Right lobe of liver (tissue), 6 donors: ENCODE measurements around the gene YOD1. TPM values are rescaled to one million over a fixed set of nuclear protein-coding genes. Genes with fewer than 3 reads are reported as not detected.

Experiments
- ATAC-seq, 4 donors: fragments of 200-7000 bp; cut with Tn5 transposase; one replicate each; pipeline ENCODE4 v1.9.1; 2020; ENCODE audit warnings: mild to moderate bottlenecking in 4 of 4, moderate library complexity in 4 of 4
- DNase-seq, 3 donors: peaks; one replicate each; pipeline ENCODE4 v3.0.0-alpha.2; 2020
- H3K27ac ChIP-seq, 3 donors: fragments of 200-600 bp; one replicate each; pipeline ENCODE4 v1.8.0; 2022
- H3K27me3 ChIP-seq, 2 donors: fragments of 200-600 bp; one replicate each; pipeline ENCODE4 v1.8.0; 2022
- H3K36me3 ChIP-seq, 4 donors: fragments of 200-600 bp; sonication (generic) in 1 of 4; one replicate each; pipeline versions ENCODE4 v1.5.1 to v1.8.0; 2017 to 2022; ENCODE audit warnings: control low read depth in 1 of 4
- H3K4me1 ChIP-seq, 4 donors: fragments of 200-600 bp; sonication (generic) in 1 of 4; one replicate each; pipeline versions ENCODE4 v1.5.1 to v1.8.0; 2017 to 2022; ENCODE audit warnings: control low read depth in 1 of 4
- H3K4me3 ChIP-seq, 3 donors: fragments of 200-600 bp; one replicate each; pipeline ENCODE4 v1.8.0; 2022
- H3K9me3 ChIP-seq, 4 donors: fragments of 200-600 bp; sonication (generic) in 1 of 4; one replicate each; pipeline versions ENCODE4 v1.5.1 to v1.8.0; 2017 to 2022; ENCODE audit warnings: control low read depth in 1 of 4
- CTCF ChIP-seq, 4 donors: fragments of 200-600 bp in 3 of 4; fragments of 450-650 bp in 1 of 4; IDR thresholded peaks; one replicate each; pipeline versions ENCODE4 v1.5.1 to v1.8.0; 2016 to 2022; ENCODE audit warnings: antibody characterized with exemption in 4 of 4, mild to moderate bottlenecking in 2 of 4
- POLR2A ChIP-seq: fragments of 450-650 bp; IDR thresholded peaks from one replicate; pipeline ENCODE4 v1.6.1; 2017; ENCODE audit warnings: antibody characterized with exemption, mild to moderate bottlenecking
- WGBS: methylation state at CpG from one replicate; pipeline ENCODE4 v1.1.6; 2018; ENCODE audit warnings: low coverage, low lambda C conversion rate; ENCODE audit not compliant: insufficient coverage; ENCODE audit errors: missing lambda C conversion rate; 5-methylcytosine and 5-hydroxymethylcytosine counted together
- intact Hi-C, 2 donors: fragments of 100-400 bp; cut with DNase I; formaldehyde crosslinking; loops; one replicate each; pipeline versions ENCODE4 v1.11.2 to v1.14.1; 2022
- total RNA-seq, 6 experiments: library from RNA; depleted of rRNA in 2 of 6; stranded (reverse); fragments of >200 nt in 2 of 6; fragmentation: NEBNext Ultra II Directional in 3 of 6; extraction: Animal tissue kit (Norgen Biotek cat#: 25700) in 3 of 6; gene quantifications; one replicate each; pipeline versions ENCODE4 v1.1.0 to v1.2.4, GENCODE V29; 2016 to 2023
- donor health status: DM: no; HTN: yes; CAD: no.
- donor health status: DM: no; HTN: no; CAD: no.
- donor health status: DM: no; HTN: no; CAD: no.
- donor health status: DM: no; HTN: yes; CAD: no.
- donor health status: DM: no; HTN: yes; CAD: no.

The YOD1 gene
- total RNA-seq, 6 experiments from 2014 or later, result 3.0 to 4.8 (median 3.5) TPM

GRCh38 chr1:207079706-207080241 is 28.8 kb upstream of the YOD1 start:
- no peak for ATAC-seq
- WGBS, result 100% methylated on average over 3 of the region's 6 CpGs
- DNase-seq, result no peak

GRCh38 chr1:207078578-207079132 is 27.6 kb upstream of the YOD1 start:
- Histone ChIP-seq H3K9me3 (no peaks in the 10 kb centered on the region), H3K4me3 (no peak overlapping the region), H3K4me1 (peaks cover 0 to 19% (median 2%) of the 10 kb centered on the region in 4 donors), H3K27me3 (no peaks in the 10 kb centered on the region), H3K36me3 (no peaks in the 10 kb centered on the region), H3K27ac (peak overlapping the region in 1 of 3 donors; percentile 12)
- ATAC-seq (no peak), DNase-seq (no peak)
- TF ChIP-seq POLR2A (no peak), CTCF (IDR thresholded peaks at IDR 0.05) (no peak)
- 76% methylated on average over 8 of the region's 11 CpGs for WGBS
- intact Hi-C loops, result no loop called here

More at GRCh38 chr1:207079706-207080241, 28.8 kb upstream of the YOD1 start:
- Histone ChIP-seq H3K9me3 (no peaks in the 10 kb centered on the region), H3K4me3 (no peak overlapping the region), H3K4me1 (peaks cover 0 to 19% (median 2%) of the 10 kb centered on the region in 4 donors), H3K27ac (no peak overlapping the region), H3K36me3 (no peaks in the 10 kb centered on the region), H3K27me3 (no peaks in the 10 kb centered on the region)
- intact Hi-C loops, result no loop called here
- TF ChIP-seq POLR2A, result no peak
- no peak for TF ChIP-seq CTCF (IDR thresholded peaks at IDR 0.05)

- intact Hi-C loops, result no loop called here
- TF ChIP-seq CTCF (IDR thresholded peaks at IDR 0.05) (peak; percentile 89 to 92 (median 90)), POLR2A (no peak)
- Histone ChIP-seq H3K9me3 (no peaks in the 10 kb centered on the region), H3K36me3 (no peaks in the 10 kb centered on the region), H3K4me3 (no peak overlapping the region), H3K4me1 (peaks cover 0 to 19% (median 2%) of the 10 kb centered on the region in 4 donors), H3K27me3 (no peaks in the 10 kb centered on the region), H3K27ac (peak overlapping the region in 1 of 3 donors; percentile 12)
- WGBS, result 26% methylated on average over 6 of the region's 6 CpGs
- ATAC-seq, result peak; percentile 89 to 95 (median 93)
- DNase-seq, result peak in 1 of 3 donors; percentile 73
Observed at GRCh38 chr1:207077470-207078377, 26.7 kb upstream of the YOD1 start.

GRCh38 chr1:207077012-207077411 is 26.0 kb upstream of the YOD1 start:
- intact Hi-C loops, result no loop called here

More at GRCh38 chr1:207077012-207077411, 26.0 kb upstream of the YOD1 start:
- Histone ChIP-seq H3K27ac (no peak overlapping the region), H3K4me1 (peaks cover 0 to 19% (median 2%) of the 10 kb centered on the region in 4 donors), H3K9me3 (no peaks in the 10 kb centered on the region), H3K4me3 (no peak overlapping the region), H3K36me3 (no peaks in the 10 kb centered on the region), H3K27me3 (no peaks in the 10 kb centered on the region)
- WGBS, result 94% methylated on average over 1 of the region's 1 CpG
- DNase-seq (no peak), ATAC-seq (no peak)
- no peak for TF ChIP-seq POLR2A
- no peak for TF ChIP-seq CTCF (IDR thresholded peaks at IDR 0.05)
